ENCODE data around the gene RREB1. TPM values are rescaled to one million over a fixed set of nuclear protein-coding genes. Genes with fewer than 3 reads are reported as not detected.

RREB1 gene
- total RNA-seq, 1 experiment from 2014 or later = 35.8 TPM

DNA sequence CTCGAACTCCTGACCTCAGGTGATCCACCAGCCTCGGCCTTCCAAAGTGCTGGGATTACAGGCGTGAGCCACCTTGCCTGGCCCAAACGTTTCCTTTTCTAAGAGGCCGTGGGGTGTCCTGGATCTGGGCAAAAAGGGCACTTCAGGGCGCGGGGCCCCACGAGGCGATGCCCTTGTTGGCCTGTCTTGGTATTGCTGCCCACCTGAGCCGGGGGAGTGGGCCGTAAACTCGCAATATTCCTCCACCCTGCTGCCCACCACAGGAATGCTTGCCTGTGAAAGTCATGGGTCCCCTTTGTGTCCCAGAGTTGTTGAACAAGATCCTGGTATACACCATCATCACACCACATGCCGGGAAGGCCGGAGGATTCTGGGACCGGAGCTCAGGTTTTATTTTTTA is 156.3 kb downstream of the RREB1 start:
- H3K23ac ChIP-seq (ENCODE audit: insufficient read length, low read depth, low read length) = no peak overlapping the region
- H3K4me3 Mint-ChIP-seq = no peak overlapping the region
- H2BK20ac ChIP-seq (ENCODE audit: low read depth, low read length, poor library complexity, severe bottlenecking) = no peak overlapping the region
- H2BK120ac ChIP-seq (ENCODE audit: low read depth, low read length, poor library complexity, severe bottlenecking) = no peak overlapping the region
- no peaks in the 10 kb centered on the region for H4K20me1 ChIP-seq (ENCODE audit: control insufficient read depth, insufficient read depth, insufficient read length)
- no CpG with 5 or more reads among the region's 15 CpGs for WGBS (ENCODE audit: extremely low coverage, insufficient read length, low lambda C conversion rate)
- H3K9me3 ChIP-seq (ENCODE audit: control insufficient read depth, low read depth, low read length) = no peaks in the 10 kb centered on the region
- no peak overlapping the region for H3K14ac ChIP-seq (ENCODE audit: insufficient read depth, low read length)
- DNase-seq = no peak
- H3K56ac ChIP-seq (ENCODE audit: insufficient read length, low read depth, low read length) = no peak overlapping the region
- H3K9me3 Mint-ChIP-seq = no peaks in the 10 kb centered on the region; a peak in 1 of 5 replicates
- H3K4me1 Mint-ChIP-seq = peaks cover 16 to 26% of the 10 kb centered on the region in 2 experiments
- H3K18ac ChIP-seq (ENCODE audit: insufficient read length, low read depth, low read length) = no peak overlapping the region
- no peaks in the 10 kb centered on the region for H3K36me3 Mint-ChIP-seq (ENCODE audit: insufficient read depth in 1 of 3, low read depth in 3 of 3)
- H2BK12ac ChIP-seq (ENCODE audit: insufficient read length, low read depth, low read length) = no peak overlapping the region
- H3K27ac ChIP-seq (ENCODE audit: insufficient read length, low read depth, low read length) = no peak overlapping the region
- H4K8ac ChIP-seq (replicated peaks; ENCODE audit: insufficient read length, low read depth, low read length) = no peak overlapping the region
- H4K5ac ChIP-seq (ENCODE audit: insufficient read length, low read depth, low read length) = no peak overlapping the region
- H2BK15ac ChIP-seq (ENCODE audit: low read depth, low read length) = no peak overlapping the region
- no peaks in the 10 kb centered on the region for H3K79me1 ChIP-seq (ENCODE audit: insufficient read depth, low read depth, low read length, poor library complexity, severe bottlenecking)
- no peak overlapping the region for H3K27ac Mint-ChIP-seq
- H2AFZ ChIP-seq (ENCODE audit: low read length) = no peak overlapping the region
- no peak overlapping the region for H3T11ph ChIP-seq (ENCODE audit: low read length)
- peaks cover 10% of the 10 kb centered on the region for H3K27me3 Mint-ChIP-seq (ENCODE audit: low read depth)
- H3K4ac ChIP-seq (ENCODE audit: low read depth, low read length) = no peak overlapping the region
- H3K79me2 ChIP-seq (ENCODE audit: insufficient read depth, low read length) = no peaks in the 10 kb centered on the region
- H3K4me1 ChIP-seq (ENCODE audit: insufficient read depth, low read length) = peaks cover 3% of the 10 kb centered on the region; the same call in 1 of the 2 replicates
- H3K9ac ChIP-seq (ENCODE audit: extremely low read depth, insufficient read length, low read length) = no peak overlapping the region
- H3K23me2 ChIP-seq (ENCODE audit: insufficient read length, low read depth, low read length, poor library complexity, severe bottlenecking) = peaks cover 3% of the 10 kb centered on the region
- no peak overlapping the region for H4K91ac ChIP-seq (ENCODE audit: insufficient read length, low read depth, low read length)
- TF ChIP-seq, protein P1, sequence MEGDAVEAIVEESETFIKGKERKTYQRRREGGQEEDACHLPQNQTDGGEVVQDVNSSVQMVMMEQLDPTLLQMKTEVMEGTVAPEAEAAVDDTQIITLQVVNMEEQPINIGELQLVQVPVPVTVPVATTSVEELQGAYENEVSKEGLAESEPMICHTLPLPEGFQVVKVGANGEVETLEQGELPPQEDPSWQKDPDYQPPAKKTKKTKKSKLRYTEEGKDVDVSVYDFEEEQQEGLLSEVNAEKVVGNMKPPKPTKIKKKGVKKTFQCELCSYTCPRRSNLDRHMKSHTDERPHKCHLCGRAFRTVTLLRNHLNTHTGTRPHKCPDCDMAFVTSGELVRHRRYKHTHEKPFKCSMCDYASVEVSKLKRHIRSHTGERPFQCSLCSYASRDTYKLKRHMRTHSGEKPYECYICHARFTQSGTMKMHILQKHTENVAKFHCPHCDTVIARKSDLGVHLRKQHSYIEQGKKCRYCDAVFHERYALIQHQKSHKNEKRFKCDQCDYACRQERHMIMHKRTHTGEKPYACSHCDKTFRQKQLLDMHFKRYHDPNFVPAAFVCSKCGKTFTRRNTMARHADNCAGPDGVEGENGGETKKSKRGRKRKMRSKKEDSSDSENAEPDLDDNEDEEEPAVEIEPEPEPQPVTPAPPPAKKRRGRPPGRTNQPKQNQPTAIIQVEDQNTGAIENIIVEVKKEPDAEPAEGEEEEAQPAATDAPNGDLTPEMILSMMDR (conservative IDR thresholded peaks at IDR 0.05) = no peak
- H3K27me3 ChIP-seq (ENCODE audit: insufficient read depth, low read length) = no peaks in the 10 kb centered on the region
- no peak overlapping the region for H2AK5ac ChIP-seq (ENCODE audit: insufficient read length, low read length)
- H2BK5ac ChIP-seq (ENCODE audit: insufficient read length, low read length) = no peak overlapping the region
- no peak overlapping the region for H3K4me2 ChIP-seq (ENCODE audit: insufficient read depth, insufficient read length, low read length)

Data from H9 (cell line).